Trophoblast cell (in vitro differentiated cells and primary cell): ENCODE results near the gene SPSB2.

Source experiments
- DNase-seq, 2 donors: peaks; one replicate each; pipeline ENCODE4 v3.0.0-alpha.2; 2016
- H2AFZ ChIP-seq: 2 replicates; pipeline ENCODE4 v1.6.1; 2013; ENCODE audit warnings: low read length, moderate library complexity, mild to moderate bottlenecking; ENCODE audit not compliant: insufficient read depth, poor library complexity
- H2AK5ac ChIP-seq: 2 replicates; pipeline ENCODE4 v1.6.1; 2013; ENCODE audit warnings: mild to moderate bottlenecking, low read length
- H2BK120ac ChIP-seq: 2 replicates; pipeline ENCODE4 v1.6.1; 2013; ENCODE audit warnings: low read length, mild to moderate bottlenecking, moderate library complexity; ENCODE audit not compliant: insufficient read depth, poor library complexity
- H2BK12ac ChIP-seq: 2 replicates; pipeline ENCODE4 v1.6.1; 2013; ENCODE audit warnings: mild to moderate bottlenecking, low read length, moderate library complexity
- H2BK5ac ChIP-seq: 2 replicates; pipeline ENCODE4 v1.6.1; 2013; ENCODE audit warnings: low read length, low read depth, moderate library complexity, mild to moderate bottlenecking; ENCODE audit not compliant: poor library complexity
- H3K14ac ChIP-seq: 2 replicates; pipeline ENCODE4 v1.6.1; 2013; ENCODE audit warnings: mild to moderate bottlenecking, low read length
- H3K18ac ChIP-seq: 2 replicates; pipeline ENCODE4 v1.6.1; 2013; ENCODE audit warnings: mild to moderate bottlenecking, low read length
- H3K23ac ChIP-seq: 2 replicates; pipeline ENCODE4 v1.6.1; 2013; ENCODE audit warnings: low read length
- H3K27ac ChIP-seq: 2 replicates; pipeline ENCODE4 v1.5.1; 2013; ENCODE audit warnings: low read depth, mild to moderate bottlenecking, inconsistent platforms, low read length, moderate library complexity
- H3K27me3 ChIP-seq: 2 replicates; pipeline ENCODE4 v1.6.1; 2013; ENCODE audit warnings: inconsistent platforms, mild to moderate bottlenecking, low read length, moderate library complexity; ENCODE audit not compliant: insufficient read depth
- H3K36me3 ChIP-seq, 2 experiments: 1 replicate in 1 of 2; 2 replicates in 1 of 2; pipeline ENCODE4 v1.6.1; 2013; ENCODE audit warnings: low read length in 2 of 2, mild to moderate bottlenecking in 2 of 2, moderate library complexity in 1 of 2; ENCODE audit not compliant: insufficient read depth in 2 of 2, control insufficient read depth in 1 of 2
- H3K4ac ChIP-seq: 2 replicates; pipeline ENCODE4 v1.6.1; 2013; ENCODE audit warnings: low read depth, mild to moderate bottlenecking, low read length, moderate library complexity
- H3K4me1 ChIP-seq, 2 experiments: 1 replicate in 1 of 2; 2 replicates in 1 of 2; pipeline ENCODE4 v1.6.1; 2013; ENCODE audit warnings: low read length in 2 of 2, mild to moderate bottlenecking in 2 of 2, moderate library complexity in 1 of 2; ENCODE audit not compliant: insufficient read depth in 2 of 2, control insufficient read depth in 1 of 2
- H3K4me2 ChIP-seq: 2 replicates; pipeline ENCODE4 v1.6.1; 2013; ENCODE audit warnings: inconsistent platforms, mild to moderate bottlenecking, low read length, moderate library complexity
- H3K4me3 ChIP-seq: 2 replicates; pipeline ENCODE4 v1.5.1; 2013; ENCODE audit warnings: mild to moderate bottlenecking, low read depth, low read length, inconsistent platforms
- H3K79me1 ChIP-seq: one replicate; pipeline ENCODE4 v1.6.1; 2013; ENCODE audit warnings: low read length
- H3K79me2 ChIP-seq: 2 replicates; pipeline ENCODE4 v1.6.1; 2013; ENCODE audit warnings: low read length, mild to moderate bottlenecking; ENCODE audit not compliant: control insufficient read depth, insufficient read depth, poor library complexity
- H3K9ac ChIP-seq: 2 replicates; pipeline ENCODE4 v1.6.1; 2013; ENCODE audit warnings: mild to moderate bottlenecking, low read length
- H3K9me3 ChIP-seq: 2 replicates; pipeline ENCODE4 v1.6.1; 2013; ENCODE audit warnings: low read depth, mild to moderate bottlenecking, control low read depth, inconsistent platforms, low read length; ENCODE audit not compliant: insufficient read depth
- H4K12ac ChIP-seq: 2 replicates; pipeline ENCODE4 v1.6.1; 2013; ENCODE audit warnings: low read depth, mild to moderate bottlenecking, low read length, moderate library complexity
- H4K8ac ChIP-seq: 2 replicates; pipeline ENCODE4 v1.6.1; 2013; ENCODE audit warnings: low read depth, mild to moderate bottlenecking, low read length, moderate library complexity
- H4K91ac ChIP-seq: one replicate; pipeline ENCODE4 v1.6.1; 2013; ENCODE audit warnings: low read depth, mild to moderate bottlenecking, low read length, moderate library complexity
- WGBS: extraction: QIAGEN DNeasy Blood & Tissue Kit; methylation state at CpG from one replicate; pipeline ENCODE4 v1.1.7; 2013; ENCODE audit warnings: missing lambda C conversion rate; ENCODE audit not compliant: insufficient read length, insufficient coverage; ENCODE audit errors: extremely low coverage; 5-methylcytosine and 5-hydroxymethylcytosine counted together

The SPSB2 gene

GRCh38 chr12:6829536-6830220 is 43.4 kb downstream of the SPSB2 start:
- H3K14ac ChIP-seq: peak overlapping the region; percentile 97
- H3K4me3 ChIP-seq: peak overlapping the region; percentile 82
- H4K8ac ChIP-seq: peak overlapping the region; percentile 81
- H2AK5ac ChIP-seq: peak overlapping the region; percentile 92
- peaks cover 8% of the 10 kb centered on the region for H3K79me2 ChIP-seq
- no peak overlapping the region for H2BK12ac ChIP-seq
- peaks cover 28 to 32% of the 10 kb centered on the region in 2 experiments for H3K36me3 ChIP-seq
- peak overlapping the region; percentile 97 for H3K4me2 ChIP-seq
- peak overlapping the region; percentile 94 for H4K12ac ChIP-seq
- peak overlapping the region; percentile 90 for H3K4ac ChIP-seq
- H2BK5ac ChIP-seq: no peak overlapping the region
- peak overlapping the region; percentile 96 for H3K18ac ChIP-seq
- peak overlapping the region; percentile 82 for H3K9ac ChIP-seq
- H2BK120ac ChIP-seq: no peak overlapping the region
- H3K79me1 ChIP-seq: peaks cover 10% of the 10 kb centered on the region
- WGBS: no CpG with 5 or more reads among the region's 19 CpGs
- no peak for DNase-seq
- H3K27me3 ChIP-seq: no peaks in the 10 kb centered on the region
- no peak overlapping the region for H3K27ac ChIP-seq
- no peaks in the 10 kb centered on the region for H3K9me3 ChIP-seq
- H4K91ac ChIP-seq: peak overlapping the region; percentile 91
- peak overlapping the region; percentile 97 for H2AFZ ChIP-seq
- no peak overlapping the region for H3K23ac ChIP-seq
- H3K4me1 ChIP-seq: peaks cover 0 to 16% of the 10 kb centered on the region in 2 experiments

DNA sequence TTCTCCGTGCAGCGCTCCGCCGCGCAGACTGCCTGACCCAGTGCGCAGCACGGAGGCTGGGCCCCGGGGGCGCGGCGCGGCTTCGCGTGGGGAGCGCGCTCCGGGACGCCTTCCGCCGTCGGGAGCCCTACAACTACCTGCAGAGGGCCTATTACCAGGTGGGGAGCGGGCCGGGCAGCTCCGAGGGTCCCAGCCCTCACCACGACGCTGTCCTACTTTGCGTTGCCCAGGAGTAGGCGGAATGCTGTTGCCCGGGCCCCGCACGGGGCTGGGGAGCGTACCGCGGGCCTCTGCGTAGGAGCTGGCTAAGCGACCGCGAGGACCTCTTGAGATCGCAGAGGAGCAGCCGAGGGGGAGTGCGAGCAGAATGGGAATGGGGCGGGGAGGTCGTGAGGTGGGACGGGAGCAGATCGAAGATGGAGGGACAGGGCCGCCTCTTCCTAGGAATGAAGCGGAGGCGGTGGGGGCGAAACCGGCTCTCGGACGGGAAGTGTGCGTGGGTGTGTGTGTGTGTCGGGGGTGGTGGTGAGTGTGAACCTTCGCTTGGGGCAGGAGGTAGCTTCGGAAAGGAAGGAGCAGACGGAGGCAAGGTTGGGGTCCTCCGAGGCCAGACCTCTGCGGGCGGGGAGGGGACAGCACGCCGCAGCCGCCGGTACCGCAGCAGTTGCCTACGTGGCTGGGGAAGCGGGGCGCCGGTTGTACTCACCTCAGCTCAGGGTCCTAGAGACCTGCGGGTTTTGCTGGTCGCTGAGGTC is 44.1 kb downstream of the SPSB2 start:
- peak overlapping the region; percentile 97 for H2AFZ ChIP-seq
- peak overlapping the region; percentile 90 for H3K4ac ChIP-seq
- H2AK5ac ChIP-seq: peak overlapping the region; percentile 92
- peak overlapping the region; percentile 81 for H4K8ac ChIP-seq
- peak overlapping the region; percentile 10 for H2BK12ac ChIP-seq
- peak overlapping the region; percentile 91 for H4K91ac ChIP-seq
- peaks cover 0 to 16% of the 10 kb centered on the region in 2 experiments for H3K4me1 ChIP-seq
- H3K27ac ChIP-seq: no peak overlapping the region
- H3K36me3 ChIP-seq: peaks cover 28 to 32% of the 10 kb centered on the region in 2 experiments
- H3K79me1 ChIP-seq: peaks cover 10% of the 10 kb centered on the region
- no peak for DNase-seq
- H3K4me3 ChIP-seq: peak overlapping the region; percentile 82
- peak overlapping the region; percentile 81 for H2BK120ac ChIP-seq
- H4K12ac ChIP-seq: peak overlapping the region; percentile 94
- no peak overlapping the region for H3K23ac ChIP-seq
- WGBS: no CpG with 5 or more reads among the region's 71 CpGs
- peak overlapping the region; percentile 96 for H3K18ac ChIP-seq
- H3K14ac ChIP-seq: peak overlapping the region; percentile 97
- H3K4me2 ChIP-seq: peak overlapping the region; percentile 97
- H3K9ac ChIP-seq: peak overlapping the region; percentile 82
- peaks cover 8% of the 10 kb centered on the region for H3K79me2 ChIP-seq
- H3K27me3 ChIP-seq: no peaks in the 10 kb centered on the region
- no peaks in the 10 kb centered on the region for H3K9me3 ChIP-seq
- peak overlapping the region; percentile 24 for H2BK5ac ChIP-seq

DNA sequence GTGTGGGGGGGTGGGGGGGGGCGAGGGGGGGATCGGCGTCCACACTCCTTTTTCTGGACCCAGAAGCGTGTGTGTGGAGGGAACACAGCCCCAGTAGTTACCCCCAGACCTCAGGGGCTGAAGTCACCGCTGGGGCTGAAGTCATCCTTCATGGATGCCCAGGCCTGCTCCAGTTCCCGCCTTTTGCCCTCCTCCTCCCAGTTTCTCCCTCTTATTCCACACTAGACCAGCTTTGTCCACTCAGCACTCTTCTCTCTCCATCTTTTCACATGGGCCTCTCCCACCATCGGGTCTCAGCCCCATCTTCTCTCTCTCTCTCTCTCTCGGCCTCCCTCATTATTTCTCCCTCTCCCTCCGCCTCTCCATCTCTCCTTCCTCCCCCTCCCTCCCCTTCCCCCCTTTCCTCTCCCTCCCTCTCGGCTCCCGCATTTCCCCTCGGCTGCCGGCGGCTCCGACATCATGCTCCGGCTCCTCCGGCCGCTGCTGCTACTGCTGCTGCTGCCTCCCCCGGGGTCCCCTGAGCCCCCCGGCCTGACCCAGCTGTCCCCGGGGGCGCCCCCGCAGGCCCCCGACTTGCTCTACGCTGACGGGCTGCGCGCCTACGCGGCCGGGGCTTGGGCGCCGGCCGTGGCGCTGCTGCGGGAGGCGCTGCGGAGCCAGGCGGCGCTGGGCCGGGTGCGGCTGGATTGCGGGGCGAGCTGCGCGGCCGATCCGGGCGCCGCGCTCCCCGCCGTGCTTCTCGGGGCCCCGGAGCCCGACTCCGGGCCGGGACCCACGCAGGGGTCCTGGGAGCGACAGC is 44.9 kb downstream of the SPSB2 start, which contains the start of gene P3H3:
Gene P3H3 (plus strand): TSS at position 426 of the 799 bp plus-strand sequence. CDS start 34 bp downstream, at position 460.
- Histone ChIP-seq H4K91ac (peak within 1 kb of the TSS; percentile 91), H3K18ac (peak within 1 kb of the TSS; percentile 96), H2BK12ac (peak within 1 kb of the TSS; percentile 10), H3K4me3 (peak within 1 kb of the TSS; percentile 82), H3K4ac (peak within 1 kb of the TSS; percentile 90), H3K27ac (no peak within 1 kb of the TSS), H2BK5ac (peak within 1 kb of the TSS; percentile 24), H3K79me2 (peaks cover 8% of the 10 kb centered on the region), H3K36me3 (peaks cover 21 to 25% of the 10 kb centered on the region in 2 experiments), H3K23ac (no peak within 1 kb of the TSS), H3K4me2 (peak within 1 kb of the TSS; percentile 97), H3K79me1 (peaks cover 10% of the 10 kb centered on the region), H3K9ac (peak within 1 kb of the TSS; percentile 82), H3K27me3 (no peaks in the 10 kb centered on the region), H3K9me3 (no peaks in the 10 kb centered on the region), H2AK5ac (peak within 1 kb of the TSS; percentile 92), H2BK120ac (peak within 1 kb of the TSS; percentile 81), H4K12ac (peak within 1 kb of the TSS; percentile 94), H3K4me1 (peaks cover 0 to 20% of the 10 kb centered on the region in 2 experiments), H3K14ac (peak within 1 kb of the TSS; percentile 97), H4K8ac (peak within 1 kb of the TSS; percentile 81), H2AFZ (peak within 1 kb of the TSS; percentile 97)
- peak in 1 of 2 donors; percentile 18 for DNase-seq
- WGBS: no CpG with 5 or more reads among the region's 60 CpGs

DNA sequence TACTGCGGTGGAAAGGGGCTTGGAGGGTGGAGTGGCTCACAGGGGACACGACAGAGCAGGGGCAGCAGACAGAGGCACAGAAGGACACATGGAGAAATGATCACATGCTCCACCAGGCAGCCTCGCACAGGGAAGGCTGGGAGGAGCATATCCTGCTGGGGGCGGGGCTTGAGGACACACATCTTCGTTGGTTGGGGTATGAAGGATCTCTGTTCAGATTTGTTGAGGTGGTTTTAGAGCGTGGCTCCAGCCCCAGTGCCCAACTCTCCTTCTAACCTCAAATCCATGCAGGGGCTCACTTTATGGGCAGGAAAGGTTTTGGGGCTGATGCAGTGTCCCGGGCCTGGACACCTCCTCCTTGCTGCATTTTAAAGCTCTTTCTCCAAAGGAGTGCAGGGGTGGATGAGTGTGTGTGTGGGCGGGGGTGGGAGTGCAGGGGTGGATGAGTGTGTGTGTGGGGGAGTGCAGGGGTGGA is 45.6 kb downstream of the SPSB2 start:
- Histone ChIP-seq H3K27ac (no peak overlapping the region), H4K12ac (no peak overlapping the region), H2AK5ac (no peak overlapping the region), H3K23ac (no peak overlapping the region), H3K36me3 (peaks cover 21 to 25% of the 10 kb centered on the region in 2 experiments), H3K18ac (no peak overlapping the region), H3K79me1 (peaks cover 10% of the 10 kb centered on the region), H3K9ac (no peak overlapping the region), H2BK12ac (no peak overlapping the region), H3K9me3 (no peaks in the 10 kb centered on the region), H2BK5ac (no peak overlapping the region), H3K4ac (no peak overlapping the region), H3K4me2 (peak overlapping the region; percentile 25), H2BK120ac (no peak overlapping the region), H4K91ac (no peak overlapping the region), H3K79me2 (peaks cover 8% of the 10 kb centered on the region), H3K27me3 (no peaks in the 10 kb centered on the region), H3K4me3 (no peak overlapping the region), H4K8ac (no peak overlapping the region), H3K4me1 (peaks cover 4 to 23% of the 10 kb centered on the region in 2 experiments), H3K14ac (no peak overlapping the region), H2AFZ (no peak overlapping the region)
- peak in 1 of 2 donors; percentile 33 for DNase-seq
- WGBS: no CpG with 5 or more reads among the region's 8 CpGs
